Measurements from ENCODE around the gene FGGY.

FGGY gene

GRCh38 chr1:59776960-59777852 is 480.3 kb downstream of the FGGY start:
- no peak overlapping the region for H3K27ac ChIP-seq
- no peak for TF ChIP-seq CTCF (conservative IDR thresholded peaks at IDR 0.05; ENCODE audit: low read depth)
- no peak for DNase-seq (ENCODE audit: low spot score)
- ChIA-PET POLR2A (ENCODE audit: low non-redundant PET) (no interaction called here), CTCF (no interaction called here)

GRCh38 chr1:59779949-59780348 is 483.1 kb downstream of the FGGY start:
- no peak for DNase-seq (ENCODE audit: low spot score)
- POLR2A ChIA-PET (ENCODE audit: low non-redundant PET), result no interaction called here
- CTCF ChIA-PET, result interaction anchor here (0.6 kb wide), 2 partner anchors 25 to 555 kb away, joined by 3 to 7 read pairs; no protein-coding TSS in a partner anchor
- TF ChIP-seq CTCF (conservative IDR thresholded peaks at IDR 0.05; ENCODE audit: low read depth), result no peak
- no peak overlapping the region for H3K27ac ChIP-seq

GRCh38 chr1:59788825-59789224 is 491.9 kb downstream of the FGGY start:
- ChIA-PET CTCF (no interaction called here), POLR2A (ENCODE audit: low non-redundant PET) (no interaction called here)
- TF ChIP-seq CTCF (conservative IDR thresholded peaks at IDR 0.05; ENCODE audit: low read depth), result no peak
- DNase-seq (ENCODE audit: low spot score), result no peak
- H3K27ac ChIP-seq, result no peak overlapping the region

- ChIA-PET POLR2A (ENCODE audit: low non-redundant PET) (no interaction called here), CTCF (interaction anchor here (0.8 kb wide), 1 partner anchor 200 kb away, joined by 4 read pairs; no protein-coding TSS in a partner anchor)
- no peak for DNase-seq (ENCODE audit: low spot score)
- no peak for TF ChIP-seq CTCF (conservative IDR thresholded peaks at IDR 0.05; ENCODE audit: low read depth)
- no peak overlapping the region for H3K27ac ChIP-seq
Observed at GRCh38 chr1:59798600-59798999, 501.7 kb downstream of the FGGY start.

GRCh38 chr1:59803458-59804038 is 506.7 kb downstream of the FGGY start:
- no peak for TF ChIP-seq CTCF (conservative IDR thresholded peaks at IDR 0.05; ENCODE audit: low read depth)
- CTCF ChIA-PET, result no interaction called here
- H3K27ac ChIP-seq, result no peak overlapping the region
- no peak for DNase-seq (ENCODE audit: low spot score)
- POLR2A ChIA-PET (ENCODE audit: low non-redundant PET), result no interaction called here

- CTCF ChIA-PET, result no interaction called here
- POLR2A ChIA-PET (ENCODE audit: low non-redundant PET), result no interaction called here
- TF ChIP-seq CTCF (conservative IDR thresholded peaks at IDR 0.05; ENCODE audit: low read depth), result no peak
- no peak for DNase-seq (ENCODE audit: low spot score)
- H3K27ac ChIP-seq, result no peak overlapping the region
Observed at GRCh38 chr1:59804301-59804700, 507.4 kb downstream of the FGGY start.
